RPMI8226 (cell line): ENCODE results near the gene PRIM2.
"Not testable (repeated sequence)": the region's sequence is repeated elsewhere in the genome, so short reads cannot be mapped to it uniquely, and the experiment has no call there.

Source experiments
- DNase-seq: peaks from one replicate; pipeline ENCODE4 v3.0.0-alpha.2; 2015

Gene PRIM2

DNA sequence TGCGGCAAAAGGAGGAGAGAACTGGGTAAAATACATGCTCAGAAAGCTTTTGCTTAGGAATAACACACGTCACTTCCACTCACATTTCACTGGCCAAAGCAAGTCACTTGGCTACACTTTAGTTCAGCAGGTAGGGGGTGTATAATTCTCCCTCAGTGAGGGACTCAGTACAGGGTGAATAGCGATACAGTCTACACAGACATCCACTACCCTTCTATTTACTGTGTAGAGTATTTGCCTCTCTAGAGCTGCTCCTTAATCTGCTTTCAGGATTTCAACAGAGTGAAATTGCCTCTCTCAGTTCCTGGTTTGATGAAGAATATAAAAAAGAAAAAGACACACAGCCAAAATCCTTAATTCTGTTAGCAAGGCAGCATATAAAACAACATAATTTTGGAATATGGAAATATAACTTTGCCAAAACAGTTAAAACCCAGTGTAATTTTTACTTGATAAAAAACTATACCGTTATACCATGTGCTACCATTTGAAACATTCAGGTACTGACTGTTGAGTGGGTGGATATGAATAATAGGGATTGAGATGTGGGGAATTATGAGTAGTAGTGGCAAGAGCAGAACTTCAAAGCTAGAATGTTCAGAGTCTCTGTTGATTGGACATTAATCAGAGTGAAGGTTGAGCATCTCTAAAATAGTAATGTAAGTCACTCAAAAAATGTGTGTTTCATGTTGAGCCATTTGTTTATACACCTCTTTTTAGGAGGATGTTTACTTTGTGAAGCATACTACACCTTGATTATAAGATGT, 51.7 kb downstream of the PRIM2 start:
- DNase-seq = not testable (repeated sequence)

DNA sequence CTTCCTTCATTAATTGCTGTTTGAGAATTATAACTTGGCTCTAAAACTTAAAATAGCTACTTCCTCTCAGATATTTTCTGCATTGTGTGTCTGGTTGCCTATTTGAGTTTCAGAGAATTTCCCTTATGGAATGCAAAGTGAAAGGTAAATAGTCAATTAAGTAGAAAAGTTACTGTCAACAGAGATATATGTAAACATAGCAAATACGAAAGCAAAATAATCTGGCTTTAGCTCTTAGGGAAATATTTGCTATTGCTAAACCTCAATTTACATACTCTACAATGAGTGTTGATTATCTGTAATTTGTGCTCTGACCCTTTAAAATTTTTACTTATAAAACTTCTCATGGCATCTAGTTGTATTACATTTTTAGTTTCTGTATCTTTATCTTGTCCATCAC, 54.3 kb downstream of the PRIM2 start:
- DNase-seq = not testable (repeated sequence)

DNA sequence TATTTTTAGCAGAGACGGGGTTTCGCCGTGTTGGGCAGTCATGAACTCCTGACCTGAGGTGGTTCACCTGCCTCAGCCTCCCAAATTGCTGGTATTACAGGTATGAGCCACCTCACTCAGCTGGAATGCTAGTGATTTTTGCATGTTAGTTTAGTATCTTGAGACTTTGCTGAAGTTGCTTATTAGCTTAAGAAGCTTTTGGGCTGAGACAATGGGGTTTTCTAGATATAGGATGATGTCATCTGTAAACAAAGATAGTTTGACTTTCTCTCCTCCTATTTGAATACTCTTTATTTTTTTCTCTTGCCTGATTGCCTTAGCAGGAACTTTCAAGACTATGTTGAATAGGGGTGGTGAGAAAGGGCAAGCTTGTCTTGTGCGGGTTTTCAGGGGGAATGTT, 57.3 kb downstream of the PRIM2 start:
- not testable (repeated sequence) for DNase-seq

DNA sequence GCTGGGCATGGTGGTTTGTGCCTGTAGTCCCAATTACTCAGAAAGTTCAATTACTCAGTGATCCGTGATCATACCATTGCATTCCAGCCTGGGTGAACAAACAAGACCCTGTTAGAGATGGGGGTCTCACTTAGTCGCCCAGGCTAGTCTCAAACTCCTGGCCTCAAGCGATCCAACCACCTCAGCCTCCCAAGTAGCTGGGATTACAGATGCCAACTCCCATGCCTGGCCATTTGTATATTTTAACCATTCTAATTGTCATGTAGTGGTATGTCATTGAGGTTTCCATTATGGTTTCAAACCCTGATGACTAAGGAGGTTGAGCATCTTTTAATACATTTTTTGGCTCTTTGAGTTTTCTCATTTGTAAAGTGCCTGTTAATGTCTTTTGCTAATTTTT, 58.7 kb downstream of the PRIM2 start:
- DNase-seq = not testable (repeated sequence)

DNA sequence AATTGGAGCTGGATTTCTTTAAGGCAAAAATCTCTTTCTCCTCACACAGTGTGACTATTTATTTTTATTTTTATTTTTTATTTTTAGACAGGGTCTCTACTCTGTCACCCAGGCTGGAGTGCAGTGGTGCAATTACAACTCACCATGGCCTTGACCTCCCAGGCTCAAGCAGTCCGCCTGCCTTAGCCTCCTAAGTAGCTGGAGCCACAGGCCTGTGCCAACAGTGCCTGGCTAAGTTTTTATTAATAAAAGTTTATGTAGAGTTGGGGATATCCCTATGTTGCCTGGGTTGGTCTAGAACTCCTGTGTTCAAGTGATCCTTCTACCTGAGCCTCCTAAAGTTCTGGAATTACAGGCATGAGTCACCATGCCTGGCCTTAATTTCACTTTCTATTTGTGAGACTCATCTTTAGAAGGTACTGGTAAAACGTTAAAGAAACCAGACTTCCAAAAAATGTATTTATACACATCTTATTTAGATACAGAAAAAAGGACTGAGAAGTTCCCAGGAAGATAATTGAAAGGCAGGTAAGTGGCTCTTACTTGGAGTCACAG, 71.7 kb downstream of the PRIM2 start:
- not testable (repeated sequence) for DNase-seq

DNA sequence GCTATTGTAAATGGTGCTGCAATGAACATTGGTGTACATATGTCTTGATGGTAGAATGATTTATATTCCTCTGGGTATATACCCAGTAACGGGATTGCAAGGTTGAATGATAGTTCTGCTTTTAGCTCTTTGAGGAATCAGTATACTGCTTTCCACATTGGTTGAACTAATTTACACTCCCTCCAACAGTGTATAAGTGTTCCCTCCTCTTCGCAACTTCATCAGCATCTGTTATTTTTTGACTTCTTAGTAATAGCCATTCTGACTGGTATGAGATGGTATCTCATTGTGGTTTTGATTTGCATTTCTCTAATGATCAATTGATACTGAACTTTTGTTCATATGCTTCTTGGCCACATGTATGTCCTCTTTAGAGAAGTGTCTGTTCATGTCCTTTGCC, 73.4 kb downstream of the PRIM2 start:
- not testable (repeated sequence) for DNase-seq

DNA sequence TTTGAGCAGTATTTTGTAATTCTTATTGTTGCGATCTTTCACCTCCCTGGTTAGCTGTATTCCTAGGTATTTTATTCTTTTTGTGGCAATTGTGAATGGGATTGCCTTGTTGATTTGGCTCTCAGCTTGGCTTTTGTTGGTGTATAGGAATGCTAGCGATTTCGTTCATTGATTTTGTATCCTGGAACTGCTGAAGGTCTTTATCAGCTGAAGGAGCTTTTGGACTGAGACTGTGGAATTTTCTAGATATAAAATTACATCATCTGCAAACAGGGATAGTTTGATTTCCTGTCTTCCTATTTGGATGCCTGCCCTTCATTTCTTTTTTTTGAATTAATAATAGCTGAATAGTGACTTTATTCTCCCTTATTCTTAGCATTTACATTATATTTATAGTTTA, 74.6 kb downstream of the PRIM2 start:
- DNase-seq = not testable (repeated sequence)

DNA sequence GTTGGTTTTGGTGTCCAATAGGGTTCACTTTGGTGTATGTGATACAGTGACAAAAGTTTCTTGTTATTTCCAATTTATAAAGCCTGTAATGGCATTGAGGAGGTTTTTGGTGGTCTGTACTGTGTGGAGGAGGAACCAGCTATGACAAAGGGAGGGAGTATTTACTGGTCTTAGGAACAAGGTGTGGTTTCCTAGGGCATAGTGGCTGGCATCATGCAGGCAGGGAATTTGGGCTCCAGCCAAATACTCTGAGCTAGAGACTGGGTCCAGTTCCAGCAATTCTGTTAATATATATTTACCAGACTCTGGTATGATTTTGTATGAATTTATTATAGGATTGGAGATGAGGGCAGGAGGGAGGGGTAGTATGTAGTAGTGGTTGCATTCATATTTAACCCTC, 101.9 kb downstream of the PRIM2 start:
- not testable (repeated sequence) for DNase-seq

DNA sequence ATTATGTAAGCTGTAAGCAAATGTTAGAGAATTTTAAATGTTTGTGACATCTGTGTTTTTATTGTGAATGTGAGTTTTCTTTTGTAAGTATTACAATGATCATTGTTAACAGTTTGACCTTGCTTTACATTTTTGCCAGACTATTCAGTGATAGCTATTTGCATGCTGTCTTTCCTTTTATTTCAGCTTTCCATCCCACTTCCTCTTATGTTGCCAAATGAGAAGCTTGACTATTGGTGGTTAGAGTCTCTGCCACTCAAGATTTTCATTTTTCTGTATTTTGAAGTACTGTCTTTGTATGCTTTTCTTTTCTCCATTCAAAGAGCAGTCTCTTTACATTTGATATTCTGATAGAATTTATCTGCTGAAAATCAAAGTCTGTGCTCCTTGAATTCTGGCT, 104.1 kb downstream of the PRIM2 start:
- no peak for DNase-seq

DNA sequence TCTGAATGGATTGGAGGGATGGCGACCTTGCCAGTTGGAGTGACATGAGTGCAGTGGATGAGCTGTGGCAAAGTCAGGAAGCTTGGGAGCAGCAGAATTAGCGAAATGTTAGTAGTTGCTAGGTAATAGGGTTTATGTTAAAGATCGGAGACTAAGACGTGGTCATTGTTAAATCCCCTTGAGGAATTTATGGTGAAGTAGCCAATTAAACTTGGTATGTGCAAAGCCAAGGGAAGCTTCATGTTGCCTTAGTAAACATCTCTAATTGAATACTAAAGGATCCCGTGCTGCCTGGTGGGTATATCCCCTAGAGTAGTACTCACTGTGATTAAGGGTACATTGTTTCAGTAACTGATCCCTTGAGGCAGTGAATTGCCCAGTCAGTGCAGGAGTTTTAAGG, 106.0 kb downstream of the PRIM2 start:
- no peak for DNase-seq

DNA sequence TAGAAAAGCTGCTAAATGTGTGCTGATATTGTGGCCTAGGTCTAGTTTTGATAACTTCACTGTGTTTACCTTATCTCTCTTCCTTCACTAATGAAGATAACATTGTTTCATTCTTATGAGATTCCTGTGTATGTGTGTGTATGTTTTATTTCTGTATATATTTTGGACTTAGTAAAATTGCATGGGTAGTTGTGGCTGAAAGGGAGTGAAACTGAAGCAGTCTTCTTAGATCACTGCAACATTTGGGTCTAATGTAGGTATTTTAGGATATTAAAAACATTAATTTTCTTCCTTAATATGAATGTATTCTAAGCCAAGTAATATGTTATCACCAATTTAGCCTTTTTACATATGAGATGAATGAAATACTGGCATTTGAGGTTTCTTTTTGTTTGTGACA, 114.3 kb downstream of the PRIM2 start:
- DNase-seq = not testable (repeated sequence)

DNA sequence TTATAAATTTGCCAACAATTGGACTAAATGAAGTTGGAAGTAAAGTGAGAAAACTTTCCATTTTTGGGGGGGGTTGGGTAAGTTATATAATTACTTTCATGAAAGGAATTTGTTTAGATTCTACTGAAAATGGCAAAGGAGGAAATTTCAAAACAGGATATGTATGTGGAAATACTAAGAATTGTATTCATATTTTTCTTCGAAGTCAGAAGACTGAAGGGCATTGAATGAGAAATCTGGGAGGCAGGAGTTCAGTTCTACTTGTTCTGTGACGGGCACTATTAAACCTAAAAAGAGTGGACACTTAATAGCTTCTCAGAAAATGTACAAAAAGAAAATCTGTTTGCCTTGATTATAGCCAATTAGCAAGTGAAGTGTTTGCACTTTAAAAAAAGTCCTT, 114.7 kb downstream of the PRIM2 start:
- DNase-seq = no peak

DNA sequence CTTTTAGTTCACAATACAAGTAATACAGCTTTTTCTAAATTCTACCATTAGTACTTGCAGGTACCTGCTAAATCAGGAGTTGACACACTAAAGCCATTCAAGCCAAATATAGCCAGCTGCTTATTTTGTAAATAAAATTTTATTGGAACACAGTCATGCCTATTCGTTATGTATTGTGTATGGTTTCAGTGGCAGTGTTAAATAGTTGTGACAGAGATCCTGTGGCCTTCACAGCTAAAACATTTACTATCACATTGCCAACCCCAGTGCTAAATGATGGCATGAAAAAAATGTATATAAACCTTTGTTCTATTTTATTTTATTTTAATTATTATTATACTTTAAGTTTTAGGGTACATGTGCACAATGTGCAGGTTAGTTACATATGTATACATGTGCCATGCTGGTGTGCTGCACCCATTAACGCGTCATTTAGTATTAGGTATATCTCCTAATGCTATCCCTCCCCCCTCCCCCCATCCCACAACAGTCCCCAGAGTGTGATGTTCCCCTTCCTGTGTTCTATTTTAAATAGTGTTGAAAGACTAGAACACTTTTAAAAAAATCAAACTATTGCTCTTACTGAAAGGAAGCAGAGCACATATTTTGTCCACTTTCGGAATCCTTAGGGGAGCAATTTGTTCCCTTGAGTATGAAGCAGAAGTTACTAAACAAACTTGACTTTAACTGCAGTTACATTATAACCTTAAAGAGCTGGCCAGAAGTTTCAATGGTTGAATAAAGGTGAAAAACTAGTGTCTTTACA, 115.7 kb downstream of the PRIM2 start:
- DNase-seq = no peak

DNA sequence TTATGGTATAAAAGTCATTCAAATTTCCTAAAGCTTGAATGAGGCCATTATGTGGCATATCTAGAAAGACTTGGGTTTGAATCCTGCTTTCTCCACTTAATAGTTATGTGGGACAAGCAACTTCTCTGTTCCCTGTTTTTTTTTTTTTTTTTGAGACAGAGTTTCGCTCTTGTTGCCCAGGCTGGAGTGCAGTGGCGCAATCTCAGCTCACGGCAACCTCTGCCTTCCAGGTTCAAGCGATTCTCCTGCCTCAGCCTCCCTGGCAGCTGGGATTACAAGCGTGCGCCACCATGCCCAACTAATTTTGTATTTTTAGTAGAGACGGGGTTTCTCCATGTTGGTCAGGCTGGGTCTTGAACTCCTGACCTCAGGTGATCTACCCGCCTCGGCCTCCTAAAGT, 116.4 kb downstream of the PRIM2 start:
- DNase-seq = not testable (repeated sequence)

DNA sequence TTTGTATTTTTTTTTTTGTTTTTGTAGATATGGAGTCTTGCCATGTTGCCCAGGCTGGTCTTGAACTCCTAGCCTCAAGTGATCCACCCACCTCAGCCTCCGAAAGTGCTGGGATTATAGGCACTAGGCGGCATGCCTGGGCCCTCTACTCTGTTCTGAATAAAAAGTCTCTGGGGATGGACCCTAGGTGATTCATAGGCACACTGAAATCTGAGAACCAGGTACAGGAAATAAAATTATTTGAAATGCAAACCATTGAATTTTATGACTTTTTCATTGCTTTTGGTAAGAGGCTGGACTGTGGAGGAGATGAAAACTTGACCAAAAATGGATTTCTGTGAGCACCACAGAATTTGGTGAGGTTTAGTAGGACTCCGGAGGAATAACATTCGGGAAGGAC, 117.5 kb downstream of the PRIM2 start:
- DNase-seq = no peak

DNA sequence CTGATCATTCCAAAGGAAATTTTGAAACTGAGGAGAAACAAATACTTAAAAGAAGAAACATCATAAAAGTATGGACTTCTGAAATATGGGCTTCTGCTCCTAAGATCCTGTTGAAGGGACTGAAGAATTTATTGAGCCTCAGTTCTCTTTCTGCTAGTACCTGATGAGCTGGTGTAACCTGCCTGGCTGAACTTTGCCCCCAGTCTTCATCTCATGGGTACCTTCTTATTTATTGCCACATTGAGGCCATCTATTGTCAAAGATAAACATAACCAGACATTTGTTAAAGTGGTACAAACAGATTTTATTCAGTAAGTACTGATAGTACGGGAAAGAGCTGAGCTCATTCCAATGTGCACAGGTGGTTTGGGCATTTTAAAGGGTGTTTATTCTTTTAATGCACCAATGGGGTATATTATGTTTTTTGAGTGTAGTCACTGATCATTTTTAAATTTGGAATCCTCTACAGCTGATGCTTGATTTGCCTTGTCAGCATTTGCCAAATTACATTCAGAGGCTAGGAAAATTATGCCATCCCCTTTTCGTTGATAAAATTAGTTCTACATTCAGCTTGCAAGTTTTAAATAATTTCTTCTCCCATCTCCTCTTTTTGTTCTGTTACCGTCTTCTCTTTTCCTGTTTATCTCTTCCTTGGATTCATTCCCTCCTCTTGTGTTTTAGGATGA, 118.2 kb downstream of the PRIM2 start:
- DNase-seq = no peak

DNA sequence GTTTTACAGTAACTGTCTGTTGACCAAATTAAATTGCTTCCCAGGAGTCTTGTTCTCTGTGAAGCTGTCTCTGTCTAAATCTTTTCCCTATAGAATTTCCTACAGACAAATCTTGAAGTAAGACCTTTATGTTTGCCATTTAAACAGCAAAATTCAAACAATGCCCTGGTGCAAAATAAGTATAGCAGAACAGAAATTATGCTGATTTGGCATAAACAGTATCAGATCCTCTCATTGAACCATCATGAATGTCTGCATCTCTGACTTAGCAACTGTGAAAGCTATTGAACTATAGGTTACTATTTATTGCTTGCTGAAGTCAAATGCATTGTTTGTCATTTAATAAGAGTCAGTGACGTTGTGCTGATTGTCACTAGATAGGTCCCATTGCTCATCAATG, 123.3 kb downstream of the PRIM2 start:
- not testable (repeated sequence) for DNase-seq

DNA sequence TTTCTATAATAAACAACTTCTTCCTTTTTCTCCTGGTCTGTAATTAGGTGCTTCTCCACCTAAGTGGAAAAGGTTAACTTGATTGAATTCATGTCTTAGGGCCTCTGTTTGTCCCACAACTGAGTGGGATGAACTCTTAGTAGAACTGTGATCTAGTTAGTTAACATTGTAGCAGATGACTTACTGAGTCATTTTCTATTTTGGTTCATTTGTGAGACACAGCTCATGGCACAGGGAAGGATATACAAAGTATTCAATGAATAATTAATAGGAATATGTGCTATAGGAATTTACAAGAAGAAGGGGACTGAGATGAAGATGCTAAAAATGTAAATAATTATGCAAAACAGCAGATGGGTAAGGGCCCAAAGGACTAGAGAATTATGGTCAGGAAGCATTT, 124.7 kb downstream of the PRIM2 start:
- DNase-seq = not testable (repeated sequence)

DNA sequence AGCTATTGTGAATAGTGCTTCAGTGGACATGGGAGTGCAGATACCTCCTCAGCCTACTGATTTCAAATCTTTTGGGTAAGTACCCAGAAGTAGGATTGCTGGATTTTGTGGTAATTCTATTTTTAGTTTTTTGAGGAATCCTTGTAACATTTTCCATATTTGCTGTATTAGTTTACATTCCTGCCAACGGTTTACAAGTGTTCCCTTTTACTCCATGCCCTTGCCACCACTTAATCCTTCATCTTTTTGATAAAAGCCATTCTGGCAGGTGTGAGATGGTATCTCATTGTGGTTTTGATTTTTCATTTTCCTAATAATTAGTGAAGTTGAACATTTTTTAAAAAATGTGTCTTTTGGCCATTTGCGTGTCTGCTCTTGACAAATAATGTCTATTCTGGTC, 125.8 kb downstream of the PRIM2 start:
- DNase-seq = not testable (repeated sequence)

DNA sequence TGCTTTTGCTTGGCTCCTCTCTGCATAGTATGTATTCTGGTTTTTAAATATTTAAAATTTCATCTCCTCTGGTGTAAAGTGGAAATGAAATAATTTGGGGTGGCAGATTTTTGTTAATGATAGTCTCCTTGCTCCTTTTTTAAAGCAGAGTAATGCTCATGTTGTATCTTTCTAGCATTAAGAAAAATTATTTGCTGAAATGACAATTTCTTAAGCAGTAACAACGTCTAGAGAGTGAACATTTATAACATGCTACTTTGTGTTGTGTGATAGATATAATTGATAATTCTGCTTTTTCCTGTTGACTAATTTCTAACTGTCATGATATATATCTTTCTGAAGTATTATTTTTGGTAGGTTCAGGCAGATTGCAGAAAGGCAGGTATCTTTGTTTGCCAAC, 127.4 kb downstream of the PRIM2 start:
- not testable (repeated sequence) for DNase-seq

DNA sequence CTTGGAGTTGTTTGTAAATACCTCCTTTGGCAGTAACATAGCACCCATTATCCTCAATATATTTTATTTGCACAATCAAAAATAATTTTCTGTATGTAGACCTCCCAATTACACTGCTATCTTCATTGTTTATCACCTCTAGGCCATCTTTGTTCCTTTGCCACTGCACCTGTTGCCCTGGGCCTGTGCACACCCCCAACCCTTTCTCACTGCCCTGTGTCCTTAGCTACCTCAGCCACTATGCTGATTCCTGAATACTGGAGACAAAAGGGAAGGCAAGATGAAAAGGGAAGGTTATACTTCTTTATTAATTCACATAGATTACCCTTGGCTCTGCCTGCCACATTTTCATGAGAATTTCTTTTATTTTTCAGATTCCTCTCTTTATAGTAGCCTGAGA, 127.9 kb downstream of the PRIM2 start:
- not testable (repeated sequence) for DNase-seq

DNA sequence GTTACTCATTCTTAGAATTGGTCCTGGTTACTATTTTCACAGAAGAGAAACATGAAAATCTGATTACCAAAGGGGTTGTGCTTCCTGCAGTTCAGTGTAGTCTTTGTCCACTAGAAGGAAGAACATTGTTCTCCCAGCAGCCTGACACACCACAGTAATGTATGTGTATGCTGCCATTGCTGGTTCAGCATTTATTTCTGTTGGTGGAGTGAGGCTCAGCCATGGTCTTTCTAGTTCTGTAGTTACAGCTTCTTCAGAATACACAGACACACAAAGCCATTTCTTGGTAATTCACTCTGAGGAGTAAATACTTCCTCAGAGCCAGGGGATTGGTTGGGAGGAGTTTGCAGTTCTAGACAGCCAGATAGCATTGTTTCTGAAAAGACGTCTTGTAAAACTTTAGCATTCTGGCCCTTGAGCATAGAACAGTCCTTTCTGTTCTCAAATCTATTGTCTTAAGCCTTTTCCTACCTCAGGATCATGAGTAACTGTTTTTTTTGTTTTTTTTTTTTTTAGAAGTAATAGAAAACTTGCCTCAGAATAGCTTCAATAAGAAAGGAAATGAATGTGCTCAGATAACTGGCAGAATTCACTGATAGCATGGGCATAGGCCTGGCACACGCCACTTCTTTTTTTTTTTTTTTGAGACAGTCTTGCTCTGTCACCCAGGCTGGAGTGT, 128.5 kb downstream of the PRIM2 start:
- DNase-seq = not testable (repeated sequence)
